Spleen (tissue), 7 donors: ENCODE results near the gene ASL.
"Not testable (repeated sequence)": the region's sequence is repeated elsewhere in the genome, so short reads cannot be mapped to it uniquely, and the experiment has no call there.

Experiments
- POLR2A ChIP-seq, 3 donors: fragments of 450-650 bp; IDR thresholded peaks; one replicate each; pipeline ENCODE4 v1.5.1; 2017; ENCODE audit warnings: antibody characterized with exemption in 3 of 3, mild to moderate bottlenecking in 1 of 3
- TF ChIP-seq, protein P1 (sequence below), 11 experiments: fragments of 200-600 bp in 7 of 11; fragments of 450-650 bp in 4 of 11; sonication (generic) in 4 of 11; IDR thresholded peaks in 8 of 11; conservative IDR thresholded peaks in 3 of 11; 1 replicate in 7 of 11; 2 replicates in 4 of 11; pipeline versions ENCODE4 v1.4.0 to v1.8.0; 2016 to 2021; ENCODE audit warnings: antibody characterized with exemption in 11 of 11, inconsistent platforms in 4 of 11, mild to moderate bottlenecking in 1 of 11
- donor health status: DM: no; HTN: no; CAD: no; lungs with moderate emphysema.
- donor health status: DM: no; HTN: no; CAD: no.
- donor health status: DM: no; HTN: no; CAD: no.

DNA sequence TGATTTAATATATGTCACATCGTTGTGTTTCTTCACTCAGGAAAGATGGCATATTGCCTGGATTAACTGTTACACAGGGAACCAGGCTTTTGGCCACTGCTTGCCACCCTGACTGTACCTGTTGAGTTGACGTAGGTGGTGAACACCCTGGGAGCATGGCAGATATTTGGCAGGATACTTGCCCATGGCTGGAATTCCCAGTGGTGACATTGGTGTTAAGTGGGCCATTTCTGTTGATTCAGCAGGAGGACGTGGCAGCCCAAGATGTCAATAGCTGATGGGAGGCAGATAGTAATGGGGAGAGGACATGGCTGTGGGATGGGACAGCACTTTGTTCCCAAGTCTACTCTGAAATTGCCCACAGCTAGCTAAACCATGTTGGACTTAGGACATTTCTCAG, 51.6 kb downstream of the ASL start:
- TF ChIP-seq, protein P1, sequence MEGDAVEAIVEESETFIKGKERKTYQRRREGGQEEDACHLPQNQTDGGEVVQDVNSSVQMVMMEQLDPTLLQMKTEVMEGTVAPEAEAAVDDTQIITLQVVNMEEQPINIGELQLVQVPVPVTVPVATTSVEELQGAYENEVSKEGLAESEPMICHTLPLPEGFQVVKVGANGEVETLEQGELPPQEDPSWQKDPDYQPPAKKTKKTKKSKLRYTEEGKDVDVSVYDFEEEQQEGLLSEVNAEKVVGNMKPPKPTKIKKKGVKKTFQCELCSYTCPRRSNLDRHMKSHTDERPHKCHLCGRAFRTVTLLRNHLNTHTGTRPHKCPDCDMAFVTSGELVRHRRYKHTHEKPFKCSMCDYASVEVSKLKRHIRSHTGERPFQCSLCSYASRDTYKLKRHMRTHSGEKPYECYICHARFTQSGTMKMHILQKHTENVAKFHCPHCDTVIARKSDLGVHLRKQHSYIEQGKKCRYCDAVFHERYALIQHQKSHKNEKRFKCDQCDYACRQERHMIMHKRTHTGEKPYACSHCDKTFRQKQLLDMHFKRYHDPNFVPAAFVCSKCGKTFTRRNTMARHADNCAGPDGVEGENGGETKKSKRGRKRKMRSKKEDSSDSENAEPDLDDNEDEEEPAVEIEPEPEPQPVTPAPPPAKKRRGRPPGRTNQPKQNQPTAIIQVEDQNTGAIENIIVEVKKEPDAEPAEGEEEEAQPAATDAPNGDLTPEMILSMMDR (IDR thresholded peaks at IDR 0.05 in 8 of 11, conservative IDR thresholded peaks at IDR 0.05 in 3 of 11), result not testable (repeated sequence)
- TF ChIP-seq POLR2A (IDR thresholded peaks at IDR 0.05), result not testable (repeated sequence)
